T47D (cell line): ENCODE measurements around the gene IL17RC.
A peak's percentile ranks its signal among the peaks of the same experiment; 100 is the strongest.
"Not testable (repeated sequence)": the region's sequence is repeated elsewhere in the genome, so short reads cannot be mapped to it uniquely, and the experiment has no call there.

Experiments used
- DNase-seq, 2 experiments: peaks; one replicate each; pipeline versions ENCODE4 v3.0.0 to v3.0.0-alpha.2; 2011 to 2012; ENCODE audit warnings: low read depth in 1 of 2, low spot score in 1 of 2
- JUND ChIP-seq: IDR thresholded peaks from 2 replicates; pipeline ENCODE4 v1.6.1; 2012; ENCODE audit warnings: low read depth
- in situ Hi-C: cut with HindIII; loops from 2 replicates; pipeline ENCODE4 v1.10.0; 2016; ENCODE audit warnings: low sequenced_read_pairs, low pct_unique_long_range_greater_than_20kb

Gene IL17RC

DNA sequence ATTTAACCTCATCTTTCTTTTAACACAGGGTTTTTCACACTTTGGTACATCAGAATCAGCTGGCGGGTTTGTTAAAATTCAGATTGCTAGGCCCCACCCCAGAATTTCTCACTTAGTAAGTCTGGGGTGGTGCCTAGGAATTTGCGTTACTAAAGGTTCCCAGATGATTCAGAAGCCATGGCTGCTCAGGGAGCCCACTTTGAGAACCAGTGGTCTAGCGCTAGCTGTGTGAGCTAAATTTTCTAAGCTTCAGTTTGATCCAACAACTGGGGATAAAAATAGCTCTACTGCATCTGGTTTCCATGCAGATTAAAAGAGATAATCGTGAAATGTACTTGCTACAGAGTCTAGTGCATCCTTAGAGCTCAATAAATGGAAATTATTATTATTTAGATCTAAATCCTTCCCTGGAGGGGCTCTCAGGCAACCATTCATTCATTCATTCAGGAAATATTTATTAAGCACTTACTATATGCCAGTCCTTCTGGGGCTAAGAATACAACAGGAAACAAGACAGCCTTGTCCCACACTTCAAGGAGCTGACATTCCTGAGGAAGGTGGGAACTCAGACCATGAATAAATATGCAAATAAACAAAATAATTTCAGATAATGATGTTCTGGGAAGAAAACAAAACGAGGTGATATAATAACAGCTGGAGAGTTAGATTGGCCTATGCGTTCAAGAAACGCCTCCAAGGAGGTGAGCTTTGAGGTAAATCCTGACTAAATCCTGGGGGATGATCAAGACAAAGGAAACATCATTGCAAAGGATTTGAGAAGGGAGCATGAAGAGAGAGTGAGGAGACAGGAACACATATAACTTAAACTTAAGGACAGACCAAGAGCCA lies 33.0 kb upstream of the IL17RC start:
- no peak for TF ChIP-seq JUND
- in situ Hi-C loops: no loop called here

DNA sequence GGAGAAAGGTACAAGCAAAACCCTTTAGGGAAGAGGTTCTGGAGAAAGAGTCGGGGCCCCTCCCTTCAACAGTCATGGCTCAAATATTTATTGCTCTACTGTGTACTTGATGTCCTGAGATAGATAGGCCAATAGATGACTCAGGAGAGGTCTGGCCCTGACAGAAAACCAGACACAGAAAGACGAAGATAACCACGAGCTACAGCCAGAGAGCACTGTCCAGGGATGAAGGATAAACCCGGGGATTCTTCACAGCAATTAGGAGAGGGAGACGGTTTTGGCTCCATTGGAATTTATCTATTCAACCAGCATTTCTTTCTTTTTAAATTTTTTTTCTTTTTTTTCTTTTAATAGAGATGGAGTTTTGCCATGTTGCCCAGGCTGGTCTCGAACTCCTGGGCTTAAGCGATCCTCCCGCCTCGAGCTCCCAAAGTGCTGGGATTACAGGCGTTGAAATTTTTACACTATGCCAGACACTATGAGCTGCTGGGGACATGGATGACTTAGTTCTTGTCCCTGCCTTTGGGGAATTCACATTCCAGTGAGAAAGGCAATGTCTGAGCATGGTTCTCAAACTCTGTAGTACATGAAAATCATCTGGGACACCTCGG lies 32.2 kb upstream of the IL17RC start:
- in situ Hi-C loops: no loop called here
- DNase-seq: peak in 1 of 2 experiments; percentile 16
- 0 out of 2 replicates have a peak, but pooled peaks have one; percentile 32 for TF ChIP-seq JUND

More for the DNA sequence above, 33.0 kb upstream of the IL17RC start:
- DNase-seq: no peak

DNA sequence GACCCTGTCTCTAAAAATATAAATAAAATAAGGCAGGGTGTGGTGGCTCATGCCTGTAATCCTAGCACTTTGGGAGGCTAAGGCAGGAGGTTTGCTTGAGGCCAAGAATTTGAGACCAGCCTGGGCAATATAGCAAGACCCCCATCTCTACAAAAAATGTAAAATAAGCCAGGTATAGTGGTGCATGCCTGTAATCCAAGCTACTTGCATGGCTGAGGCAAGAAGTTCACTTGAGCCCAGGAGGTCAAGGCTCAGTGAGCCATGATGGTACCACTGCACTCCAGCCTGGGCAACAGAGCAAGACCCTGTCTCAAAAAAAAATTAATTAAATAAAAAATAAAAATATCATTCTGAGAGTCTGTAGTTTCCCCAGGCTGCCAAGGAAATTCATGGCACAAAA lies 30.6 kb upstream of the IL17RC start:
- TF ChIP-seq JUND: no peak
- in situ Hi-C loops: no loop called here

DNA sequence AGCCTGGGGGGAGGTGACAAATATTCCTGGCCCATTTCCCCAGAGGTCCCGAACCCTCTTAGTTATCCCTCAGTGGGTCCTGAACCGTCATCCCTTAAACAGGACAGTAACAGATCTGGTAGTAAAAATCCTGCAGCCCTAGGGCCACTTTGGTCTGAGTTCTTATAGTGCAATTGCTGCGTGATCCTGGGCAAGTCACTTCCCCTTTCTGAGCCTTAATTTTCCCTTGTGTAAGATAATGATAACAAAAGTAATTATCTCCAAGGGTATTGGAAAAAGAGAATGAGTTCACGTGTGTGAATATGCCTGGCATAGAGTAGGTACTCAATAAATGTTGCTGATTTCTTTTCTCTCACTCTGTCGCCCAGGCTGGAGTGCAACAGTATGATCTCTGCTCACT lies 29.4 kb upstream of the IL17RC start:
- no peak for DNase-seq
- TF ChIP-seq JUND: no peak
- in situ Hi-C loops: no loop called here

More for the DNA sequence above, 30.6 kb upstream of the IL17RC start:
- no peak for DNase-seq

DNA sequence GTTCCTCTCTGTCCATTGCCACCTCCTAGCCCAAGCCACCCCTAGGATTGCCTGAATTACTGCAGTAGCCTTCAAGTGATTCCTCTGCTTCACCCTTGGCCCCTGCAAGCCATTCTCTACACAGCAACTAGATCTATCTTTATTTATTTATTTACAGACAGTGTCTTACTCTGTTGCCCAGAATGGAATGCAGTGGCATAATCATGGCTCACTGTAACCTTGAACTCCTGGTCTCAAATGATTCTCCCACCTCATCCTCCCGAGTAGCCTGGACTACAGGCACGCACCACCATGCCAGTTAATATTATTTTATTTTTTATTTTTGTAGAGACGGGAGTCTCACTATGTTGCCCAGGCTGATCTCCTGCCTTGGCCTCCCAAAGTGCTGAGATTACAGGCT lies 28.4 kb upstream of the IL17RC start:
- no peak for TF ChIP-seq JUND

DNA sequence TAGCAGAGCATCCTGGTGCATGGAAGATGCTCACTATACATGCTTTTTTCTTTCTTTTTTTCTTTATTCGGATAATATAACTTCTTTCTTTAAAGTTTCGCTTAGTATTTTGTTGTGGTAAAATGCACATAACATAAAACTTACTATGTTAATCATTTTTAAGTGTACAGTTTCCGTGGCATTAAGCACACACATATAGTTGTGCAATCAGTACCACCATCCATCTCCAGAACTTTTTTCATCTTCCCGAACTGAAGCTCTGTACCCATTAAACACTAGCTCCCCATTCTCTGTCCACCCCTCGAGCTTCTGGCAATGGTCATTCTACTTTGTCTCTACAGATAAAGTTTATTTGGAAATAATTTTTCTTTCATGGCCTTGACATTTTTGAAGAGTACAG lies 27.5 kb upstream of the IL17RC start:
- no peak for DNase-seq
- TF ChIP-seq JUND: no peak
- in situ Hi-C loops: no loop called here

More for the DNA sequence above, 28.4 kb upstream of the IL17RC start:
- DNase-seq: no peak
- in situ Hi-C loops: no loop called here

DNA sequence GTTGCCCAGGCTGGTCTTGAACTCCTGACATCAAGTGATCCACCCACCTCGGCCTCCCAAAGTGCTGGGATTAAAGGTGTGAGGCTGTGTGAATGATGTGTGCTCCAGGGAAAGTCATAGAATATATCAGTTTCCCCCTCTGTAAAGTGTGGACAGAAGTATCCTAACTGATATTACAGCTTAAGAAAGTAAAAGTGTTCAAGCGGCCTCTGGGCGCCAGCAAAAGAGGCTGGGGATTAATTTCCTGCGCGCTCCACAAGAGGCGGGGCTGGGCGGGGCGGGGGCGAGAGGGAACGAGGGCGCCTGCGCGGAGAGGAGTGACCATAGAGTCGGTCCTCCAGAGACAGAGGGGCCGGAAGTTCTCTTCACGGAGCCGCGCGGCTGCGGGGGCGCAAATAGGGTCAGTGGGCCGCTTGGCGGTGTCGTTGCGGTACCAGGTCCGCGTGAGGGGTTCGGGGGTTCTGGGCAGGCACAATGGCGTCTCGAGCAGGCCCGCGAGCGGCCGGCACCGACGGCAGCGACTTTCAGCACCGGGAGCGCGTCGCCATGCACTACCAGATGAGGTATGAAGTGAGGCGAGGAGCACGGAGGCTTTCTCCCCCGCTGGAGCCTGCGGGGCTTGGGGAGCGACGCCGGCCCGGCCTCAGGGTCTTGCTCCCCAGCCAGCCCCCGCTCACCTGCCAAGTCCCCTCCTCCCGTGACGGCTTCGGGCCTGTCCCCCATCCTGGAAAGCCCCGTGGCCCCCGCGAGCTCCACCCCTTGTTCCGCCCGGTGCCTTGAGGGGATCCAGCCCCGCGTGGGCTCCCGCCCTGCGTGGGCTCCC lies 26.4 kb upstream of the IL17RC start, which contains the start of gene JAGN1:
Gene JAGN1 (plus strand): TSS at position 362 of the 823 bp plus-strand sequence. CDS start 113 bp downstream, at position 475.
- in situ Hi-C loops: no loop called here
- TF ChIP-seq JUND: no peak
- DNase-seq: peak; percentile 67 to 93

DNA sequence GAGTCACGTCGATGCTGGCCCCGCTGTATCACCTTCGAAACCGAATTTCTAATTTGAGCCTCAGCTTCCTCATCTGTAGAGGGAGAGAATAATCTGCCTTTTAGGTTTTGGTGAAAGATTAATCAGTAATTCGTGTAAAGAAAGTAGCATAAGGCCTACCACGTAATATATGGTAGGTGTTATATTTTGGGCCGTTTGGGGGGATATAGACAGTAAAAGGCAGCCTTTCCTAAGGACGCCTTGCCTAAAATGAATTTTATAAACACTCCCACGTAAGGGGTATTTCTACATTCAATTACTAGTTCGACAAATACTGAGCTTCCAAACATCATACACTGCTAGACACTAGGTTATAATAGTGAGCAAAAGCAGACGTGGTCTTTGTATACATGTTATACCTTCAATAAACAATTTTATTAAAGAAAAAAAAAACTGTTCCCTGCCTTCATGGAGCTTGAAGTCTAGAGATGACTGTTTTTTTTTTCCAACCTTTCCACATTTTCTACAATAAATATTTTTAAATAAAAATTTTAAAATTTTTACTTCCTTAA lies 25.8 kb upstream of the IL17RC start:
- DNase-seq: no peak
- TF ChIP-seq JUND: no peak
- in situ Hi-C loops: no loop called here

DNA sequence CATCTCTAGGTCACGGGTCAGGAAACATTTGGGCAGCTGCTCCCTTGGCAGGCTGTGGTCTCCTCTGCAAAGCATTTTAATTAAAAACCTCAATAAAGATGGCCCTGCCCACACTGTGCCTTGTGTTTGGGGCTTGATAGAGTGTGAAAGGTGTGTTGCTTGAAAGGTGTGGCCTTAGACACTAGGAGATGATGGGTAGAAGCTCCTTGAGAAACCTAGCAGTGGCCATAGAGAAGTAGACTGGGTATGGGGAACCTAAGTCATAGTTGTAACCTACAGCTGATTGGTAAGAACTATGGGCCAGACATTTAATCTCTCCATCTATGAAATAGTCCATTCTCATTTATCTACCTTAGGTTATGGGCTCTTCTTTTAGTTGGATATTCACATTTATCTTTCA lies 23.2 kb upstream of the IL17RC start:
- no peak for TF ChIP-seq JUND
- in situ Hi-C loops: no loop called here
- no peak for DNase-seq

DNA sequence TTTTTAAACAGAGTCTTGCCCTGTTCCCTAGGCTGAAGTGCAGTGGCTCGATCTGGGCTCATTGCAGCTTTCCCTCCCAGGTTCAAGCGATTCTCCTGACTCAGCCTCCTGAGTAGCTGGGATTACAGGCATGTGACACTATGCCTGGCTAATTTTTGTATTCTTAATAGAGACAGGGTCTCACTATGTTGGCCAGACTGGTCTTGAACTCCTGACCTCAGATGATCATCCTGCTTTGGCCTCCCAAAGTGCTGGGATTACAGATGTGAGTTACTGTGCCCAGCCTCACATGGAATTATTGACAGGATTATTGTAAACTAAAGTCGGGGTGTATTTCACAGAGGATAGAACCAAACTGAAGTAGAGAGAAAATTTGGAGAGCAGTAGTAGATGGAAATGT lies 21.2 kb upstream of the IL17RC start:
- in situ Hi-C loops: not testable (repeated sequence)

DNA sequence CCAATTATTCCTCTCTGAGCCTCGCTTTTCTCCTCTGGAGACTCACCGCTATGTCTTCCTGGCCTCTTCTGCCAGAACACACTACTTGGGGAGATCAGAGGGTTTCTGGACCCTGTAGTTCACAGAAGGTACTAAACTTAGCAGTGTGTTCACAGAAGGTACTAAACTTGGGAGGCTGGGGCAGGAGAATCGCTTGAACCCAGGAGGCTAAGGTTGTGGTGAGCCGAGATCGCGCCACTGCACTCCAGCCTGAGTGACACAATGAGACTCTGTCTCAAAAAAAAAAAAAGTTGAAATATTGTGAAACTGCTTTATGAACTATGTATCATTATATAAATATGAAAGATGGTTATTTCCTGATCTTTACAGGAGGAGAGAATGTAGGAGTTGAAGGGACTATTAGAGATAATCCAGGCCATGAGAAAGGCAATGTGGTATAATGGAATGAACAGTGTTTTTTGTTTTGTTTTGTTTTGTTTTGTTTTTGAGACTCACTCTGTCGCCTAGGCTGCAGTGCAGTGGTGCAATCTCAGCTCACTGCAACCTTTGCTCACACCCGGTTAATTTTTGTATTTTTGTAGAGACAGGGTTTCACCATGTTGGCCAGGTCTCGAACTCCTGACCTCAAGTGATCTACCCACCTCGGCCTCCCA lies 20.0 kb upstream of the IL17RC start:
- DNase-seq, in situ Hi-C loops: not testable (repeated sequence)

More for the DNA sequence above, 21.2 kb upstream of the IL17RC start:
- DNase-seq: not testable (repeated sequence)
